ENCODE results near the gene ALOX5. TPM values are rescaled to one million over a fixed set of nuclear protein-coding genes. Genes with fewer than 3 reads are reported as not detected.
A peak's percentile ranks its signal among the peaks of the same experiment; 100 is the strongest.
"Not testable (repeated sequence)": the region's sequence is repeated elsewhere in the genome, so short reads cannot be mapped to it uniquely, and the experiment has no call there.

The ALOX5 gene
- total RNA-seq, 1 donor from 2014 or later, result 23.1 TPM

GRCh38 chr10:45353186-45353585, 20.8 kb upstream of the ALOX5 start:
- no peak for TF ChIP-seq CTCF (IDR thresholded peaks at IDR 0.05)
- Histone ChIP-seq H3K9me3 (no peaks in the 10 kb centered on the region), H3K4me3 (no peak overlapping the region), H3K36me3 (no peaks in the 10 kb centered on the region), H3K27ac (no peak overlapping the region), H3K4me1 (no peaks in the 10 kb centered on the region), H3K27me3 (no peaks in the 10 kb centered on the region)
- intact Hi-C loops (cut with DNase I), result no loop called here
- DNase-seq (ENCODE audit: low spot score in 2 of 2), result no peak

- no peaks in the 10 kb centered on the region for H3K27me3 ChIP-seq
- H3K27ac ChIP-seq, result no peak overlapping the region
- H3K36me3 ChIP-seq, result no peaks in the 10 kb centered on the region
- no peaks in the 10 kb centered on the region for H3K4me1 ChIP-seq
- peak; percentile 46 to 73 for DNase-seq (ENCODE audit: low spot score in 2 of 2)
- TF ChIP-seq CTCF (IDR thresholded peaks at IDR 0.05), result no peak
- no peaks in the 10 kb centered on the region for H3K9me3 ChIP-seq
- intact Hi-C loops (cut with DNase I), result no loop called here
- no peak overlapping the region for H3K4me3 ChIP-seq
These were observed 19.8 kb upstream of the ALOX5 start for GRCh38 chr10:45354261-45354660.

GRCh38 chr10:45355494-45355893, 18.5 kb upstream of the ALOX5 start:
- DNase-seq (ENCODE audit: low spot score in 2 of 2), result no peak
- Histone ChIP-seq H3K27ac (no peak overlapping the region), H3K4me3 (no peak overlapping the region), H3K4me1 (no peaks in the 10 kb centered on the region), H3K27me3 (no peaks in the 10 kb centered on the region), H3K36me3 (no peaks in the 10 kb centered on the region), H3K9me3 (no peaks in the 10 kb centered on the region)
- TF ChIP-seq CTCF (IDR thresholded peaks at IDR 0.05), result no peak
- intact Hi-C loops (cut with DNase I), result no loop called here

- H3K27ac ChIP-seq; H3K4me3 ChIP-seq; H3K27me3 ChIP-seq; intact Hi-C loops (cut with DNase I); DNase-seq (ENCODE audit: low spot score in 2 of 2); H3K36me3 ChIP-seq; H3K4me1 ChIP-seq; H3K9me3 ChIP-seq: not testable (repeated sequence)
These were observed 15.1 kb upstream of the ALOX5 start for GRCh38 chr10:45358961-45359360.

GRCh38 chr10:45361983-45362799, 11.8 kb upstream of the ALOX5 start:
- H3K36me3 ChIP-seq; H3K4me1 ChIP-seq; H3K4me3 ChIP-seq; intact Hi-C loops (cut with DNase I); H3K9me3 ChIP-seq; H3K27me3 ChIP-seq; DNase-seq (ENCODE audit: low spot score in 2 of 2); H3K27ac ChIP-seq: not testable (repeated sequence)

- H3K9me3 ChIP-seq; H3K4me3 ChIP-seq; intact Hi-C loops (cut with DNase I); H3K4me1 ChIP-seq; H3K27me3 ChIP-seq; H3K27ac ChIP-seq; DNase-seq (ENCODE audit: low spot score in 2 of 2); H3K36me3 ChIP-seq: not testable (repeated sequence)
These were observed 6.4 kb upstream of the ALOX5 start for GRCh38 chr10:45367643-45368042.

- Histone ChIP-seq H3K9me3 (no peaks in the 10 kb centered on the region), H3K4me3 (no peak overlapping the region), H3K4me1 (no peaks in the 10 kb centered on the region), H3K36me3 (no peaks in the 10 kb centered on the region), H3K27me3 (no peaks in the 10 kb centered on the region), H3K27ac (no peak overlapping the region)
- no peak for DNase-seq (ENCODE audit: low spot score in 2 of 2)
- no peak for TF ChIP-seq CTCF (IDR thresholded peaks at IDR 0.05)
- intact Hi-C loops (cut with DNase I), result no loop called here
These were observed 5.8 kb upstream of the ALOX5 start for GRCh38 chr10:45368181-45368580.

Measured in ascending aorta (tissue), 2 donors.